Esophagus squamous epithelium (tissue), 5 donors: ENCODE measurements around the gene IL11RA. TPM values are rescaled to one million over a fixed set of nuclear protein-coding genes. Genes with fewer than 3 reads are reported as not detected.

Experiments used
- DNase-seq: peaks from one replicate; lab custom pipeline; 2025; lab: John Stamatoyannopoulos, UW
- H3K27ac ChIP-seq, 4 donors: fragments of 200-600 bp; sonication (generic); one replicate each; pipeline ENCODE4 v1.5.1; 2016 to 2019; ENCODE audit warnings: mild to moderate bottlenecking in 1 of 4
- H3K27me3 ChIP-seq, 4 donors: fragments of 200-600 bp; sonication (generic); 1 replicate in 3 of 4; 2 replicates in 1 of 4; pipeline versions ENCODE4 v1.5.1 to v1.6.0; 2017 to 2021; ENCODE audit warnings: antibody characterized with exemption in 1 of 4
- H3K36me3 ChIP-seq, 3 donors: fragments of 200-600 bp; sonication (generic); one replicate each; pipeline ENCODE4 v1.5.1; 2016 to 2019
- H3K4me1 ChIP-seq, 3 donors: fragments of 200-600 bp; sonication (generic); one replicate each; pipeline ENCODE4 v1.5.1; 2017 to 2019
- H3K4me3 ChIP-seq, 4 donors: fragments of 200-600 bp; sonication (generic); 1 replicate in 3 of 4; 2 replicates in 1 of 4; pipeline ENCODE4 v1.5.1; 2016 to 2019; ENCODE audit warnings: mild to moderate bottlenecking in 2 of 4, moderate library complexity in 1 of 4
- H3K9me3 ChIP-seq, 3 donors: fragments of 200-600 bp; sonication (generic); one replicate each; pipeline ENCODE4 v1.5.1; 2016 to 2019
- POLR2A ChIP-seq, 4 donors: fragments of 450-650 bp; IDR thresholded peaks; one replicate each; pipeline ENCODE4 v1.6.1; 2017; ENCODE audit warnings: antibody characterized with exemption in 4 of 4, mild to moderate bottlenecking in 4 of 4, moderate library complexity in 3 of 4
- WGBS, 2 donors: methylation state at CpG; one replicate each; pipeline ENCODE4 v1.1.5; 2018; 5-methylcytosine and 5-hydroxymethylcytosine counted together
- intact Hi-C: fragments of 100-400 bp; cut with DNase I; formaldehyde crosslinking; loops from one replicate; pipeline ENCODE4 v1.15.0; 2022
- total RNA-seq, 4 donors: library from RNA; depleted of rRNA; stranded (reverse); fragments of >200 nt; gene quantifications; one replicate each; pipeline ENCODE4 v1.1.0, GENCODE V29; 2016
- TF ChIP-seq, protein P1 (sequence below), 6 experiments: fragments of 450-650 bp in 4 of 6; fragments of 200-600 bp in 2 of 6; sonication (generic) in 2 of 6; IDR thresholded peaks; one replicate each; pipeline ENCODE4 v1.5.1; 2016 to 2019; ENCODE audit warnings: antibody characterized with exemption in 6 of 6, mild to moderate bottlenecking in 4 of 6, moderate library complexity in 4 of 6
- donor health status: DM: yes; HTN: yes; CAD: no.

The IL11RA gene
- total RNA-seq, 4 donors from 2014 or later = 2.5 to 18.7 (median 9.3) TPM

DNA sequence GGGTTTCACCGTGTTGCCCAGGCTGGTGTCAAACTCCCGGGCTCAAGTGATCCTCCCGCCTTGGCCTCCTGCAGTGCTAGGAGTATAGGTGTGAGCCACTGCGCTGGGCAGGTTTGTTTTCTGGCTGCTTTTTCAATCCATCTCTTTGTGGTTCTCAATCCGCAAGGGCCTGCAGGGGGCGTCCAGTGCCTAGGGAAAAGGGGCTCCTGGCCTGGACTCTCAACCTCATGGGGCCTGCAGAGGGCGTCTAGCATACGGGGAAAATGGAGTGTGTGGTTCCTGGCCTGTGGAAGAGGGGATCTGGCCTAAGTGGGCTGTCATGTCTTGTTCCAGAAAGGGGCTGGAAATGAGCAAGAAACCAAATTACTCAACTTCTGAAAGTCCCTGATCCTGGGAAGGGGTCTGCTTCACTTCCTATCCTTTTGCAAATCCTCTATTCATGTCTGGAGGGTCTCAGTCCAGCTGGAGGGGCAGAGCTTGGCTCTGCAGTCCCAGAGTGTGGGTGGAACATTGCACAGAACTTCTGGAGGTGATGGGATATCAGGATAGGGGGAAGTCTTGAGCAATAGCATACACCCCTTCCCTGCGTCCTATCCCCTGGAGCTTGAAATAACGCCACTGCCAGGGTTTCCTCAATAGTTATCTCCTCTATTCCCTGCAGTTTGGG lies 23.2 kb downstream of the IL11RA start:
- 11 to 100% methylated on average over 2 to 3 of the region's 10 CpGs for WGBS, 2 donors
- no peaks in the 10 kb centered on the region for H3K9me3 ChIP-seq
- intact Hi-C loops = no loop called here
- H3K36me3 ChIP-seq = no peaks in the 10 kb centered on the region
- H3K27me3 ChIP-seq = no peaks in the 10 kb centered on the region
- DNase-seq = no peak
- H3K4me3 ChIP-seq = no peak overlapping the region
- H3K4me1 ChIP-seq = no peaks in the 10 kb centered on the region
- no peak for TF ChIP-seq POLR2A (IDR thresholded peaks at IDR 0.05)
- TF ChIP-seq, protein P1, sequence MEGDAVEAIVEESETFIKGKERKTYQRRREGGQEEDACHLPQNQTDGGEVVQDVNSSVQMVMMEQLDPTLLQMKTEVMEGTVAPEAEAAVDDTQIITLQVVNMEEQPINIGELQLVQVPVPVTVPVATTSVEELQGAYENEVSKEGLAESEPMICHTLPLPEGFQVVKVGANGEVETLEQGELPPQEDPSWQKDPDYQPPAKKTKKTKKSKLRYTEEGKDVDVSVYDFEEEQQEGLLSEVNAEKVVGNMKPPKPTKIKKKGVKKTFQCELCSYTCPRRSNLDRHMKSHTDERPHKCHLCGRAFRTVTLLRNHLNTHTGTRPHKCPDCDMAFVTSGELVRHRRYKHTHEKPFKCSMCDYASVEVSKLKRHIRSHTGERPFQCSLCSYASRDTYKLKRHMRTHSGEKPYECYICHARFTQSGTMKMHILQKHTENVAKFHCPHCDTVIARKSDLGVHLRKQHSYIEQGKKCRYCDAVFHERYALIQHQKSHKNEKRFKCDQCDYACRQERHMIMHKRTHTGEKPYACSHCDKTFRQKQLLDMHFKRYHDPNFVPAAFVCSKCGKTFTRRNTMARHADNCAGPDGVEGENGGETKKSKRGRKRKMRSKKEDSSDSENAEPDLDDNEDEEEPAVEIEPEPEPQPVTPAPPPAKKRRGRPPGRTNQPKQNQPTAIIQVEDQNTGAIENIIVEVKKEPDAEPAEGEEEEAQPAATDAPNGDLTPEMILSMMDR (IDR thresholded peaks at IDR 0.05) = peak; percentile 14 to 60 (median 48)
- peak overlapping the region in 1 of 4 donors; percentile 3 for H3K27ac ChIP-seq

DNA sequence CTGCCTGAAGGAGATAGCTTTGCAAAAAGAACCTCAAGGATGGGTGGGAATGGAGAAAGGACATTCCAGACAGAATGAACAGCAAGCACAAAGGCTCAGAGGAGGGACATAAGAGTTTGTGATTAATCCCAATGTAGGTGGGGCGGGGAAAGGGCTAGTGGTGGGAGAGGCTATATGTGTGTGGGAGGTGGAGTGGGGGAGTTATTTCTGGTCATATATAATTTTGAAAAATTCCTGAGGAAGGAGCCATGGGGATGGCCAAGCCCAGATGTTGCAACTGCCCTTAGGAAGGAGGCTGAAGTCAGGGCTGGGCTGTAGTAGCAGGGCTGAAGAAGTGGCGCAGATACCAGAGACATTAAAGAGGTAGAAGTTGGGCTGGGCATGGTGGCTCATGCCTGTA lies 23.9 kb downstream of the IL11RA start:
- intact Hi-C loops = no loop called here
- TF ChIP-seq, protein P1 (IDR thresholded peaks at IDR 0.05) = no peak
- TF ChIP-seq POLR2A (IDR thresholded peaks at IDR 0.05) = no peak
- Histone ChIP-seq H3K4me1 (no peaks in the 10 kb centered on the region), H3K27me3 (no peaks in the 10 kb centered on the region), H3K9me3 (no peaks in the 10 kb centered on the region), H3K4me3 (no peak overlapping the region), H3K36me3 (no peaks in the 10 kb centered on the region), H3K27ac (peak overlapping the region in 1 of 4 donors; percentile 3)
- no peak for DNase-seq
- WGBS, 2 donors = 91 to 98% methylated on average over 2 of the region's 2 CpGs

DNA sequence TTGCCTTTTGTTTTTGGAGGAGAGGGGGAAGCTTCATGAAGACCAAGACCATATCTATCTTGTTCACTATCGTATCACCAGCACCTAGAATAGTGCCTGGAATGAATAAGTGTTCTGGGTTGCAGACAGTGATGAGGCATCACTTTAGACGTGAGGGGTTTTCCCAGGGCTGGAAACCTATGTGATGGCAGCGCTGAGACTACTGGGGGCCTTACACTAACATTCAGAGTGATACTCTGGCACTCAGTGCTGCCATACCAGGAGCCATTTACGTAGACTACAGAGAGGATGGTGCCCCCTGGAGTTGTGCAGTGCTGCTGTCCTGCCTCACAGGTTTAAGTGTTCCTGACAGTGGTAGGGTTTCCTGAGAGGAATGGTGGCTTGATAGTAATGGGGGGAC lies 32.2 kb downstream of the IL11RA start:
- 48 to 88% methylated on average over 3 to 4 of the region's 4 CpGs for WGBS, 2 donors
- Histone ChIP-seq H3K27ac (no peak overlapping the region), H3K4me3 (no peak overlapping the region), H3K27me3 (no peaks in the 10 kb centered on the region), H3K36me3 (no peaks in the 10 kb centered on the region), H3K4me1 (peaks cover 0 to 43% (median 0%) of the 10 kb centered on the region in 3 donors), H3K9me3 (no peaks in the 10 kb centered on the region)
- TF ChIP-seq POLR2A (IDR thresholded peaks at IDR 0.05) = no peak
- TF ChIP-seq, protein P1 (IDR thresholded peaks at IDR 0.05) = no peak
- intact Hi-C loops = no loop called here
- no peak for DNase-seq

DNA sequence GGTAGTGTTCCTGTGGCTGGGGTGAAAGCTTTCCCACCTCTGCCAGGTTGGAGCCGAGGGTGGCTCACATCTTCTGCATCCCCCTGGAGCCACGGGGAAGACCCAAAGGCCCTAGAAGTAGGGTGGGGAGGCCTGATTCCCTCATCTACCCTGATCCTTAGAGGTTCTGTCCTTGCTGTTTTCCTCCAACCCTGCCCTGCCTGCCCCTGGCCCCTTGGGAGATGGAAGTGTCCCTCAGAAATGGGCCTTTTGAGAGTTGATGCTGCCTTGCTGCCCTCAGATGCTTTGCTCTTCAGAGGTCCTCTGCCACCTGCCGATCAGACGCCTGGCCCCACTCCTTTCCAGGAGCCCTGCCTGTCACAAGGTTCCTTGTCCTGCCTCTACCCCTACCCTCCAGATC lies 32.8 kb downstream of the IL11RA start:
- Histone ChIP-seq H3K4me1 (peaks cover 0 to 45% (median 0%) of the 10 kb centered on the region in 3 donors), H3K27me3 (no peaks in the 10 kb centered on the region), H3K36me3 (no peaks in the 10 kb centered on the region), H3K9me3 (no peaks in the 10 kb centered on the region), H3K4me3 (no peak overlapping the region), H3K27ac (peak overlapping the region in 1 of 4 donors; percentile 55)
- WGBS, 2 donors = 90 to 91% methylated on average over 4 of the region's 4 CpGs
- TF ChIP-seq, protein P1 (IDR thresholded peaks at IDR 0.05) = no peak
- TF ChIP-seq POLR2A (IDR thresholded peaks at IDR 0.05) = no peak
- DNase-seq = no peak
- intact Hi-C loops = no loop called here

DNA sequence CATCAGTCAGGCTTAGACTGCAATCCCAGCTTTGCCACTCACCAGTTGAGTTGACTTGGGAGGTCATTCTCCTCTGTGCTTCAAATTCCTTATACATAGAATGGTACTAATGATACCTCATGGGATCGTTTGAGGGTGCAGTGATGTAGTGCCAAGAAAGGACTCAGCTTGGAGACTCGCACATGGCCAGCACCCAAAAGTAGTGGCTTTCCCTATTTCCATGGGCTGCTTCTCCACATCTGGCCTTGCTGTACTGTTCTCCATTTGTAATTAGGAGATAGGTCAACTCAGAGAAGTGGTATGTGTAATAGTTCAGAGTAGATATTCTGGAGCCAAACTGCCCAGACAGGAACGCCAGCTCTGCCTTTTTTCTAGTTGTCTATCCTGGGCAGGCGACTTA lies 33.6 kb downstream of the IL11RA start:
- no peaks in the 10 kb centered on the region for H3K27me3 ChIP-seq
- H3K36me3 ChIP-seq = no peaks in the 10 kb centered on the region
- no peaks in the 10 kb centered on the region for H3K9me3 ChIP-seq
- H3K4me3 ChIP-seq = no peak overlapping the region
- DNase-seq = no peak
- peaks cover 0 to 50% (median under 1%) of the 10 kb centered on the region in 3 donors for H3K4me1 ChIP-seq
- no peak for TF ChIP-seq POLR2A (IDR thresholded peaks at IDR 0.05)
- TF ChIP-seq, protein P1 (IDR thresholded peaks at IDR 0.05) = no peak
- intact Hi-C loops = no loop called here
- H3K27ac ChIP-seq = peak overlapping the region in 2 of 4 donors; percentile 29 to 55
- whole genome bisulfite sequencing, 2 donors = 71 to 100% methylated on average over 1 to 4 of the region's 4 CpGs
